ENCODE results near the gene NKAPD1. TPM values are rescaled to one million over a fixed set of nuclear protein-coding genes. Genes with fewer than 3 reads are reported as not detected.

NKAPD1 gene
- total and polyA plus RNA-seq, 9 of the 15 experiments (the other 6 are each of a cell fraction or from before 2014, with no cell fraction given): 14.1 to 73.5 (median 29.3) TPM

DNA sequence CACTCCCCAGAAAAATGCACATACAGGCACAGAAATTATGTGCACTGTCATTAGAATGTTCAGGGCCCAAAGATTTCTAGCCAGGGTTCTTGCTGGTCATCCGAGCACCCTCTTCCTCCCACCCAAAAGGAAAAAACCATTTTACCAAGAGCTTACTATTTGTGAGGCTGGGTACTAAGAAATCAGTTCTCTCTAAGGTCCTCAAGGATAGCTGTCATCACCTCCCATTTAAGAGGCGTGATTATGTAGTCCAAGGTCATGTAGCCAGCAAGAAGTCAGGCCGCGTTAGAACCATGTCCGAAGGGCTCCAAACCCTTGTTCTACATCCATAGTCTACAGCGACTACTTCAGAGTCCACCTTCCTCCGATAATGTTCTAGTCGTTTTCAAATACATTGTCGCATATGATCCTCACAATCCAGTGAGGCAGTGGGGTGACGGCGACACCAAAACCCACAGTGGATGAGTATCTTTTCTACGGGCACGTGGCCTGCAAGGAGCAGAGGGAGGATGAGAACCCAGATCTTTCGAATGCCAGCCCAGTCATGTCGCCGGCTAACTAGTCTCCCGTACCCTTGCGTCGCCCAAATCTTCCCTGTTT lies 11.8 kb downstream of the NKAPD1 start (continued):
- TF ChIP-seq THRB (CRISPR knock-in tag; conservative IDR thresholded peaks at IDR 0.05) (0 out of 2 replicates have a peak, but pooled peaks have one; percentile 3), ELK3 (CRISPR knock-in tag; IDR thresholded peaks at IDR 0.05) (no peak), USF1 (CRISPR knock-in tag; IDR thresholded peaks at IDR 0.05) (peak; percentile 88), ZNF217 (CRISPR knock-in tag; IDR thresholded peaks at IDR 0.05) (no peak), ESRRA (IDR thresholded peaks at IDR 0.05; ENCODE audit: borderline replicate concordance, low read depth) (peak; percentile 48; the same call in 1 of the 2 replicates), TEAD1 (CRISPR knock-in tag; IDR thresholded peaks at IDR 0.05) (0 out of 4 replicates have a peak, but pooled peaks of 1 of the 2 experiments have one; percentile 18), CREB5 (CRISPR knock-in tag; IDR thresholded peaks at IDR 0.05) (no peak), HINFP (tag; conservative IDR thresholded peaks at IDR 0.05; ENCODE audit: low read depth) (peak; percentile 95), HDAC8 (tag; IDR thresholded peaks at IDR 0.05) (no peak), FOS (IDR thresholded peaks at IDR 0.05; ENCODE audit: extremely low read depth, insufficient read length) (no peak), ERF (CRISPR knock-in tag; IDR thresholded peaks at IDR 0.05) (no peak), EP300 (IDR thresholded peaks at IDR 0.05; ENCODE audit: low read length) (no peak)
- TF ChIP-seq, protein P1, sequence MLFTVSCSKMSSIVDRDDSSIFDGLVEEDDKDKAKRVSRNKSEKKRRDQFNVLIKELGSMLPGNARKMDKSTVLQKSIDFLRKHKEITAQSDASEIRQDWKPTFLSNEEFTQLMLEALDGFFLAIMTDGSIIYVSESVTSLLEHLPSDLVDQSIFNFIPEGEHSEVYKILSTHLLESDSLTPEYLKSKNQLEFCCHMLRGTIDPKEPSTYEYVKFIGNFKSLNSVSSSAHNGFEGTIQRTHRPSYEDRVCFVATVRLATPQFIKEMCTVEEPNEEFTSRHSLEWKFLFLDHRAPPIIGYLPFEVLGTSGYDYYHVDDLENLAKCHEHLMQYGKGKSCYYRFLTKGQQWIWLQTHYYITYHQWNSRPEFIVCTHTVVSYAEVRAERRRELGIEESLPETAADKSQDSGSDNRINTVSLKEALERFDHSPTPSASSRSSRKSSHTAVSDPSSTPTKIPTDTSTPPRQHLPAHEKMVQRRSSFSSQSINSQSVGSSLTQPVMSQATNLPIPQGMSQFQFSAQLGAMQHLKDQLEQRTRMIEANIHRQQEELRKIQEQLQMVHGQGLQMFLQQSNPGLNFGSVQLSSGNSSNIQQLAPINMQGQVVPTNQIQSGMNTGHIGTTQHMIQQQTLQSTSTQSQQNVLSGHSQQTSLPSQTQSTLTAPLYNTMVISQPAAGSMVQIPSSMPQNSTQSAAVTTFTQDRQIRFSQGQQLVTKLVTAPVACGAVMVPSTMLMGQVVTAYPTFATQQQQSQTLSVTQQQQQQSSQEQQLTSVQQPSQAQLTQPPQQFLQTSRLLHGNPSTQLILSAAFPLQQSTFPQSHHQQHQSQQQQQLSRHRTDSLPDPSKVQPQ (CRISPR knock-in tag; IDR thresholded peaks at IDR 0.05; ENCODE audit: borderline replicate concordance): no peak
- TF ChIP-seq, protein P2, sequence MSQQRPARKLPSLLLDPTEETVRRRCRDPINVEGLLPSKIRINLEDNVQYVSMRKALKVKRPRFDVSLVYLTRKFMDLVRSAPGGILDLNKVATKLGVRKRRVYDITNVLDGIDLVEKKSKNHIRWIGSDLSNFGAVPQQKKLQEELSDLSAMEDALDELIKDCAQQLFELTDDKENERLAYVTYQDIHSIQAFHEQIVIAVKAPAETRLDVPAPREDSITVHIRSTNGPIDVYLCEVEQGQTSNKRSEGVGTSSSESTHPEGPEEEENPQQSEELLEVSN (IDR thresholded peaks at IDR 0.05; ENCODE audit: borderline replicate concordance in 1 of 2, extremely low read depth in 1 of 2, insufficient read depth in 1 of 2, insufficient read length in 1 of 2, low read depth in 1 of 2, low read length in 1 of 2, poor library complexity in 1 of 2, severe bottlenecking in 1 of 2): peak in 1 of 2 experiments; percentile 40
